GM18526 (cell line): ENCODE data around the gene SCLY.

Source experiments
- POLR2A ChIP-seq: IDR thresholded peaks from 3 replicates; pipeline ENCODE4 v1.6.1; 2011; ENCODE audit not compliant: insufficient read length; ENCODE audit errors: extremely low read depth

SCLY gene

DNA sequence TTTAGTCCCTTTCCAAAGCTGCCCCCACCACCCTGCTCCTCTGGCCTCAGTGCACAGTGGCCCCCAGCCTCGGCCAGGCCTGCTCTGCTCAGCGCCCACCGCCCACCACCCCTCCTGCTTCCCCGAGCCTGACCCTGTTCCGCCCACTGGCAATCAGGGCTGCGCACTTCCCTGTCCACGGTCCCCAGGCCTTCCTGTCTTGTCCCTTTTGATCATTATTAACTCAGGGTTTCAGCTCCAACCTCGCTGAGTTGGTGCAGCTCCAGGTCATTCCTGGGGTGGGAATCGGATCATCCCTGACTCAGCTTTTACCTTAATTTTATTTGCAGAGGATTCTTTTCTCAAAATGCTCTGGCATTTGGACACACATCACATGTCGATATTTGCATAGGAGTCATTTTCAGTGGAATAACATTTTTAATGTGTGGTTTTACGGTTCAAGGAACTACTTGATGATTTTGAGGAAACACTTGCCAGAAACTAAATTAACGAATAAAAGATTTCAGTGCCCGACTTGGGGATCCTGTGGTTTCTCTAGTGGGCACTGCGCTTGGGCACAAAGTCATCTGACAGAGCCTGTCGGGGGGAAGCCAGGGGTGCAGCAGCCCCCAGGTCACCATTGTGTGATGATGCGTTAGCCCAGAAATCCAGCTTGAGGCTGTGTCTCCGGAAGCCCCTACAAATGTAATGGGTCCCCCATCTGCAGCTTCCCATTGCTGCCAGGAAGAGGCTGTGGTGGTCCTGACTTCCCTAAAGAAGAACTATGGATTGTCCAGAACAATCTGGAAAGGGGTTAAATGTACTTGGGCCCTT, 38.3 kb downstream of the SCLY start:
- no peak for TF ChIP-seq POLR2A

DNA sequence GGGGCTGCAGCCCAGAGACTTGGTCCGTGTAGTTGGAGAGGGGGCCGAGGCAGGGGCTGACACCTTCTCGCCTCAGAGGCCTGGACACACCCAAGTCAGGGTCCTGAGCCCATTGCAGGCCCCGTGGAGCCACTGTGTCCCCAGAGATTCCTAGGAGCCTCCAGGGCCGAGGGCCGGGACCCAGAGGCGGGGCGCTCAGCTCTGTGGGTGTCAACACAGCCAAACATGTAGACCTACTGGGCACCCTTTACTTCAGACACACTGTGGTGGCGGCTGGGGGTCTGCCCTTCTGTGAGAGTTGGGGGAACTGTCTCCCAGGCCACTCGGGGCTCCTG, 38.9 kb downstream of the SCLY start:
- TF ChIP-seq POLR2A, result no peak

DNA sequence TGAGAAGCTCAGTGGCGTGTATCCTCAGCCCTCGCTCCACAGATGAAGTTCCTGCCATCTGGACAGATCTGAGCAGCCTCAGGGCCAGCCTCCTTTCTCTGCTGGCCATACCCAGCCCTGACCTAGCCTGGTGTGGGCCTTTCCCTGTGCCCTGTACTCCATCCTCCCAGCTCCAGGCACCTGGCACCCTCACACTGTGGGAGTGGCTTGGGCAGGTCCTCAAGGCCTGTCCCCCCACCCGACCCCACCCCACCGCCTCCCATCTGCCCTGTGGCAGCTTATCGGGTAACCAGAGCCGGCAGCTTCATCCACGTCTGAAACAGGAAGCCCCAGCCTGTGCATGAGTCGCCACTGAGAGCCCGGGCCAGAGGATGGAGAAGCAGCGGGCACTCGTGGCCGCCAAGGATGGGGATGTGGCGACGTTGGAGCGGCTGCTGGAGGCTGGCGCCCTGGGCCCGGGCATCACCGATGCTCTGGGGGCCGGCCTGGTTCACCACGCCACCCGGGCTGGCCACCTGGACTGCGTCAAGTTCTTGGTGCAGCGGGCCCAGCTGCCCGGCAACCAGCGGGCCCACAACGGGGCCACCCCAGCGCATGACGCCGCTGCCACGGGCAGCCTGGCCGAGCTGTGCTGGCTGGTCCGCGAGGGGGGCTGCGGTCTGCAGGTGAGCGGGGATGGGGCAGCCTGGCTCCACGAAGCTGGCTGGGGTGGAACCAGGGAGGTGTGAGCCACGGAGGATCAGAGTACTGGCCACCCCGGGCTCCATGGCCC, 39.4 kb downstream of the SCLY start, which contains the start of gene ESPNL:
ESPNL (plus strand) TSS at position 292 of the 772 bp plus-strand sequence; CDS start at position 372, 80 bp downstream.
- TF ChIP-seq POLR2A, result no peak

DNA sequence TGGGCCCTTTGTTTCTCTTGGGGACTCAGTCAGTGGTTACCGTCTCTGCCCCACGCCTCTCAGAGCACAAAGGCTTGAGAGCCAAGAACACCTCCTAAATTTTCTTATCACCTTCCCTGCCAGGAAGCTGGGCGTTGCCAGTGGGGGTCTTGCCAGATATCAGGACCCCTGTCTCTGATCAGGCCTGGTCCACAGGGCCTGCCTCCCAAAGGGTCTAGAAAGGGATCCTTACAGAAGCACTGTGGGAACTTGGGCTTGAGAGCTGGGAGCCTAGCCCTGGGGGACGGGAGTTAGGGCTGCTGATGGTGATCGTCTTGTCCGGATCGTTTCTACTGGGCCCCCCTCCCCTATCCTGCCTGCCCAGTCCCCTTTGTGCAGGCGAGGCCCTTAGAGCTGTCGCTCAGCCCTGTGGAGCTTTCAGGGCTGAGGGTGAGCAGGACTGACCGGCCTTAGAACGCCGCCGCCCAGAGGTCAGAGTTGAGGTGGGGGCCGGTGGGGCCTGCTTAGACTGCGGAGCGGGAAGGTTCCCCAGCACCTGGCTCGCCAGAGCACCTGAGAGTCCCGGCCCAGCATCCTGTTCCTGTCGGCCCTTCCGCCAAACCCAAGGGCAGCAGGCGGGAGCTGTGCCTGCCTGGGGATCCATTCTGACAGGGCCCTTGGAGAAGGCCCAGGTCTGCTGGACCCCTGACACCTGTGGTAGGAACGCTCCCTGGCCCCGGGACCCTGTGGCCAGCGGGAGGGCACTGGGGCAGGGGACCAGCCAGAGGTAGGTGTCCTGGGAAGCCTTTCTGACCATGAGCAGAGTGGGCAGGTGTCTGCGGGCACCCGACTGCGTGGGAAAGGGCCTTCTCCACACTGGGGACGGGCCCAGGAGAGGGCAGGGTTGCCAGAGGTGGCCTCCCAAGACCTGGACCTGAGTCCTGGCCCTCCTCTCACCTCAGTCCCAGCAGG, 40.3 kb downstream of the SCLY start:
- TF ChIP-seq POLR2A, result no peak

DNA sequence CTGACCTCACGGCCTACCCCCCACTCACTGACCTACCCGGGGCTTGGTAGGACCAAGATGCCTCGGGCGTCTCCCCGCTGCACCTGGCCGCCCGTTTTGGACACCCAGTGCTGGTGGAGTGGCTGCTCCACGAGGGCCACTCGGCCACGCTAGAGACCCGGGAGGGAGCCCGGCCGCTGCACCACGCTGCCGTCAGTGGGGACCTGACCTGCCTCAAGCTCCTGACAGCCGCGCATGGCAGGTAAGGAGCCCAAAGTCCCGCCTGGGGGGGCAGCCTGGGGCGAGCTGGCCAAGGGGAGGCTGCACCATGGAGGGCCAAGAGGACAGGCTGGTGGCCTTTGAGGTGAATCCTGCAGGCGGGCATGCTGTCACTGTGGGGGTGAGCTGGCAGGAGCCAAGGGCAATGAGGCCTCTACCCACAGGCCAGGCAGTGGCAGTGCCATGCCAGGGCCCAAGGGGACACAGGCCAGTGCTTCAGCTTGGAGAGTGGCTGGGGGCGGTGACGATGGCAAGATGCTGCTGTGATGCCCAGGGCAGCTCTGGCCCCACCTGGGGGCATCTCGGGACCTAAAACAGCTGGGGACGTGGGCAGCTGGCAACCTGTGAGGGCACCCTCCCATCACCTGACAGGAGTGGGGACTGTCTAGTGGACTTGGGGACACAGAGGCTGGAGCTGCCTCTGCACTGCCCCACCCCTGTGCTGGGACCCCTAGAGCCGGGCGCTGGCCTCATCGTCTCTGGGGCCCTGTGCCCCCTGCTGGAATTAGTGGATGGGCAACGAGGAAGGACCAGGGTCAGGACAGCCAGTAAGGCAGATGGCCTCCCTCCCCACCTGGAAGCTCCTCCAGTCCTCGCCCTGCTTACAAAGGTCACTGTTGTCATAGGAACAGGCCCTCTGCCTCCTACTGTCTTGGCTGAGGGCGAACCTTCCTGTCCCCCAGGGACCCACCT, 41.4 kb downstream of the SCLY start:
- TF ChIP-seq POLR2A, result no peak

DNA sequence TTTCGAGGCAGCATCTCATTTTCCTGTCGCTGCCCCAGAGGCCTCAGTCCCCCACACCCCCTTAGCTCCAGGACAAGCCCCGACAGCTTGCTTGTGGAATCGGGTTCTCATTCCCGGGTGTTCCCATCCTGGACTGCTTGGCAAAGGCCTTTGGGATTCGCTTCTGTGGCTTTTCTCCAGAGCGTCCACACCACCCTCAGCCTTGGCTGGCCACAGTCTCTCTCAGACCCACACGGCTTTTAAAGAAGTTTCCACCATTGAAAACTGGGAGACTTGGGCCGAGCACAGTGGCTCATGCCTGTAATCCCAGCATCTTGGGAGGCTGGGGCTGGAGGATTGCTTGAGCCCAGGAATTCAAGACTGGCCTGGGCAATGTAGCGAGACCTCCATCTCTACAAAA, 42.1 kb downstream of the SCLY start:
- no peak for TF ChIP-seq POLR2A

DNA sequence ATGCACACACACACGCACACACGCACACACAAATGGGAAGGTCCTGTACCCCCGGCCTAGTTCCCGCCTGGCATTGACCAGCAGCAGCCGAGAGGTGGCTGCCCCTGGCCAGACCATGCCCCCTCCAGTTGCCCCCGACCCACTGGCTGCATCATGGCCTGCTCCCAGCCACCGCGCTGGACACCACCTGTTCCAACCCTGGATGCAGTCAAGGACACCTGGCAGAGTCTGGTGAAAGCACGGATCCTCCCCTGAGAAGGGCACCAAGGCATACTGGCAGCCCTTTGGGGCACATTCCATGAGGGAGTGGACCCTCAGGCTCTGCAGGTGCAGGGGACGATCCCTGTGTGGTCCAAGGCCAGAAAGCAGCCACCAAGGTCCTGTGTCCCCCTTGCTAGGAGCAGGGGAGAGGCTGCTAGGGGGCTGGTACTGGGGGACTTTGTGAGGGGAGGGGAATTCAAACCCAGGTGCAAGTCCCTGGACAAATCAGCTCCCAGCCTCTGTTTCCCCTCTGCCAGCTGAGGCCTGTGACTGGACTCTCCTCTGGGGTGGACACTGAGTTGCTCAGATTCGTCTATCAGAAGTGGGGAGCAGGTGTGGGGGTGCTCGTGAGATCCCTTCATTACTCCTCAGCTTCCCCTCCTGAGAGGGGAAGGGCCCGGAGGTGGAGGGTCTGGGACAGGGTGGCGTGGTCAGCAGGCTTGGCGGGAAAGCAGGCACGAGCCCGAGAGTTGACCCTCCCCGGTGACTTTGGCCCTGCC, 42.8 kb downstream of the SCLY start:
- no peak for TF ChIP-seq POLR2A

DNA sequence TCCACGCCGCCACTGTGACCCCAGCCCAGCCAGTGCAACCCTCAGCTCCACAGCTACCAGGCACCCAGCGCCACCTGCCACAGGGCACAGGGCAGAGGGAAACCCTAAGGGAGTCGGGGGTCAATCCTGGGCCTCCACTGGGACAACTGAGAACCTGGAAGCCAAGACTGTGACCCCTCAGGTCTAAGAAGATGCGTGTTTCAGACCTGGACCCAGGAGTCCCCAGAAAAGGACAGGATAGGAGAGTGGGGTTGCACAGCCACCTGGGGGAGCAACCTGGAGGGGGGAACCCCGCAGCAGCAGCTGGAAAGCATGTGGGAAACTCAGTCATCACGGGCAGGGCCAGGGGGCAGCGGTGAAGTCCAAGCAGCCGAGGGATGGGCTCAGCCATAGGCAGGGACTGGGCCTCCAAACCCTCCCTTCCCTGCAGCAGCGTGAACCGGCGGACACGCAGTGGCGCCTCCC, 43.5 kb downstream of the SCLY start:
- TF ChIP-seq POLR2A, result no peak

DNA sequence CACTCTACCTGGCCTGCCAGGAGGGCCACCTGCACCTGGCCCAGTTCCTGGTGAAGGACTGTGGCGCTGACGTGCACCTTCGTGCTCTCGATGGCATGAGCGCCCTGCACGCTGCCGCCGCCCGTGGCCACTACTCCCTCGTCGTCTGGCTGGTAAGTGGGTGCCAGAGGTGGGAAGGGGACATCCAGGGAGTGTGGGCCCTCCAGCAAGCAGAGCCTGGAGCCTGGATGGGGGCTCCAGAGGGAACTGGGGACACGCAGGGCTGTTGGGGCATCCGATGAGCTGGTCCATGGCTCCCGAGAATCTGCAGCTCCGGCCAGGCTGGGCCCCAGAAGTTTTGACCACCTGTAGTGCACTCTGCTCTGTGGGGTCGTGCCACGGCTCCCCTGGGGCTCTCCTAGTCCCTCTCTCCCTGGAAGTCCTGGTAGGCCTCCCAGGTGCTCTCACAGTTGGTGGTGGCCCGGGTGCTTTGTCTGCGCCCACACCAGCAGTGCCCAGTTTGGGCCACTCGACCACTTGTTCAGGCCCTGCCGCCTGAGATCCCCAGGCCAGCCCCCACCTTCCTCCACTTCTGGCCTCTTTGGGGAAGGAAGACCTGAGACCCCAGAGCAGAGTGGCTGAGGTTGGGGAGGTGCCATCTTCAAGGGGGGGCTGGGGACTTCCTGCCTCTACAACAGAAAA, 44.0 kb downstream of the SCLY start:
- TF ChIP-seq POLR2A, result no peak

DNA sequence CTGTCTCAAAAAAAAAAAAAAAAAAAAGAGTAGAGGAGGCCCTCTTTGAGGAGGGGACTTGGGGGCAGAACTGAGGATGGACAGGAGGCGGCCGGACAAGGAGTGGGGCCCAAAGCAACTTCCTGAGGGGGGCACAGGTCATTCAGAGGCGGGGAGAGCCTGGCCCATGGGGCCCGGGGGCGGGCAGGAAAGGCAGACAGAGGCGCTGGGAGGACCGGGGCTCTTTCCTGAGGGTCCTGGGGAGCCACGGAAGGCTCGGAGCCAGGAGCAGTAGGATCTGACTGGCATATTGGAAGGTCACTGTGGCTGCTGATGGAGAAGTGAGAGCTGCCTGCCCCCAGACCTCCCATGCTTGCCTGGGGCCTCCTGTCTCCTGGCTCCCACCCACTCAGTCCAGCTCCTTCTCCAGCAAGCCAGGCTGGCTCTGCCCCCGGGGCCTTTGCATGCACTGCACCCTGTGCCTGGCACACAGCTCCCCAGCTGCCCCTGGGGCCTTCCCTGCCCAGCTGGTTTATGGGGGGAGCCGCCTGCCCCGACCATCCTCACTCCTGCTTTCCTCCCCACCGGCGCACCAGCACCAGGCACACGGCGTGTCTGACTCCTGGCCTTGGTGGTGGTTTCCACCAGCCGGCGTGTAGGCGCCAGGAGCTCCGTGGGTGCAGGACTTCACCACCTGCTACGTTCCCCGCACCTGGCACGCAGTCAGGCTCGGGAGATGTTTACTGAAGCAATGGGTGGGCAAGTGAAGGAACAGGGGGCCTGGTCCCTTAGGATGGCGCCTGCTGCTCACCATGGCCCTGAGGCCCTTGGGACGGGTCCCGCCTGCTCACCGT, 44.9 kb downstream of the SCLY start:
- TF ChIP-seq POLR2A, result no peak

DNA sequence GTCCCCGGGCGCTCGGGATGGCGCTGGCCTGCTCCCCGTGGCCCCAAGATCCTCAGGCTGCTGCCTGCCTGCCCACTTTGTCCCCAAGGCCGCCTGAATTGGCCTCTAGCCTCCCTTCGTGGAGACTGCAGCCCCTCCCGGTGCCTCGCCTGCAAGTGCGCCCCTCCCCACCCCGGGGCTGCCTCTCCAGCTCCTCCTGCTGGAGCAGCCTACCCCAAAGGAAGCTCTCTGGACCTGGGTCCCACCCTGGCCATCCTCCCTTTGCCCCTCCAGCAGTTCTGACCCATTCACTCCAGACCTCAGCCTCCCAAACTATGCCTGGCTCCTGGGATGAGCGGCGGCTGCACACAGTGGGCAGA, 45.5 kb downstream of the SCLY start:
- no peak for TF ChIP-seq POLR2A
